Mesenteric fat pad (tissue), 1 donor: Measurements from ENCODE around the gene HSPA4. TPM values are rescaled to one million over a fixed set of nuclear protein-coding genes. Genes with fewer than 3 reads are reported as not detected.
A peak's percentile ranks its signal among the peaks of the same experiment; 100 is the strongest.
"Not testable (repeated sequence)": the region's sequence is repeated elsewhere in the genome, so short reads cannot be mapped to it uniquely, and the experiment has no call there.

Source experiments
- DNase-seq: peaks from one replicate; pipeline ENCODE4 v3.0.0-alpha.2; 2020; ENCODE audit warnings: low spot score
- long read RNA-seq: library from polyadenylated mRNA; unstranded; transcript quantifications from one replicate; pipeline ENCODE4 v2.0.0, GENCODE V29; 2020
- total RNA-seq: library from RNA; stranded (reverse); fragmentation: NEBNext Ultra II Directional; extraction: Animal tissue kit (Norgen Biotek cat#: 25700); gene quantifications from one replicate; pipeline ENCODE4 v1.2.1, GENCODE V29; 2021
- donor health status: DM: yes; HTN: yes; CAD: no.

Gene HSPA4
- total RNA-seq: 101 TPM
- long read RNA-seq, full-length matches to known transcripts: 114 of 152 reads
- long read RNA-seq, partial matches to known transcripts: 23 of 152 reads
- long read RNA-seq, other reads (novel, unspliced or antisense): 15 of 152 reads

DNA sequence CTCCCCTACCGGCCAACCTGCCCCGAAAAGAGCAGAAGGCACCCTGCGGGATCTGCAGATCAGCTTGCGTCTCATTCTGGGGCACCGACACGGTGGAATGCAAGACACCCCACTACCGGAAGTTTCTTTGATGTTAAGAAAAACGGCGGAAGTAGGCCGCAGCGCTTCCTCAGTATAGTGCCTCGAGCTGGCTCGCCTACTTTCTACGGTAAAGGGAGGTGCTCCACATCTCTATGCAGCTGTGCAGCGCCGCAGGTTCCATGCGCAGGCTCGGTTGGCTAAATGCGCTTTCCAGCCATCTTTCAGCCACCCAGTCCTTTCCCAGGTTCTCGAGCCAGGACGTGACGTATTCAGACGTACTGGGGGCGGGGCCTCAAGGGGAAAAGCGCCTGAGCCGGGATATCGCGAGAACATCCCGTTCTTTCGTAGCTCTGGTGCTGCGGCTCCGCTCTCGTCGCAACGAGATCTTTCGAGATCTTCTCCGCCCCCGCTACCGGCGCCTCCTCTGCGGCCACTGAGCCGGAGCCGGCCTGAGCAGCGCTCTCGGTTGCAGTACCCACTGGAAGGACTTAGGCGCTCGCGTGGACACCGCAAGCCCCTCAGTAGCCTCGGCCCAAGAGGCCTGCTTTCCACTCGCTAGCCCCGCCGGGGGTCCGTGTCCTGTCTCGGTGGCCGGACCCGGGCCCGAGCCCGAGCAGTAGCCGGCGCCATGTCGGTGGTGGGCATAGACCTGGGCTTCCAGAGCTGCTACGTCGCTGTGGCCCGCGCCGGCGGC lies at the start of gene HSPA4:
TSS of gene HSPA4 (plus strand) at position 472 of the 775 bp plus-strand sequence. CDS start at position 710, 238 bp downstream.
- DNase-seq: peak; percentile 99

DNA sequence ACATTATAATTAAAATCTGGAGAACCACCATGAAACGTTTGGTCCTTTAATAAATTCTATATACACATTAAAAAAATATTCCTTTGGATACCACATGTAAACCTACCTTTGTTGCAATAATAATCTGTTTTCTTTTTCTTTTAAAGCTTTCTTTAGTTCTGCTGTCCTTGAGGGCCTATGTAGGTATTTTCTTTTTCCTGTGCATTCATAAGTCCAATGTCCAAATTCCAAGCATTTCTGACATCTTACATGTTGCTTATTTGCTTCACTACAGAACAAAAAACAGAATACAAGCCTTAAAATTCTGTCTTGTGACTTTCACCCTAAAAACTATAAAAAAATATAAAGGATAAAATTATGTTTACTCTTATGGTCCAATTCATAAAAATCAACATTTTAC lies 45.2 kb upstream of the HSPA4 start:
- DNase-seq: no peak

DNA sequence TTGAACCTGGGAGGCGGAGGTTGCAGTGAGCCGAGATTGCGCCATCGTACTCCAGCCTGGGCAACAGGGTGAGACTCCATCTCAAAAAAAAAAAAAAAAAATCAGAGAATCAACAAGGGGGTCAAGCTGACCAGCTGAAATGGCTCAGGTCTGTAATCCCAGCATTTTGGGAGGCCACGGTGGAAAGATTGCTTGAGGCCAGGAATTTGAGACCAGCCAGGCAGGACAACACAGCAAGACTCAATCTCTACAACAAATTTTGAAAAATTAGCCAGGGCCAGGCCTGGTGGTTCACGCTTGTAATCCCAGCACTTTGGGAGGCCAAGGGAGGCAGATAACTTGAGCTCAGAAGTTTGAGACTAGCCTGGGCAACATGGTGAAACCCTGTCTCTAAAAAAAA lies 43.4 kb upstream of the HSPA4 start:
- not testable (repeated sequence) for DNase-seq

DNA sequence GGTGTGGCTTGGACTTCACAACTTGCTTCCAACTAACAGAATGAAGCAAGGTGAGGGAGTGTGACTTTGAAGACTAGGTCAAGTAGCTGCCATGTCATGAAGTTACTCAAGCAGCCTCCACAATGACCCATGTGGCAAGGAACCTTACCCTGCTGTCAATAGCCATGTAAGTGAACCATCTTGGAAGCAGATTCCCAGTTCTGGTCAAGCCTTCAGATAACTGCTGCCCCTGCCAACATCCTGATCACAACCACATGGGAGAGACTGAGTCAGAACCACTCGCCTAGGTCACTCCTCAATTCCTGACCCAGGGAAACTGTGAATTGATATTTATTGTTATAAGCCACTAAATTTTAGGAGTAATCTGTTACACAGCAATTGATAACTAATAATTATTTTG lies 36.3 kb upstream of the HSPA4 start:
- DNase-seq: no peak

DNA sequence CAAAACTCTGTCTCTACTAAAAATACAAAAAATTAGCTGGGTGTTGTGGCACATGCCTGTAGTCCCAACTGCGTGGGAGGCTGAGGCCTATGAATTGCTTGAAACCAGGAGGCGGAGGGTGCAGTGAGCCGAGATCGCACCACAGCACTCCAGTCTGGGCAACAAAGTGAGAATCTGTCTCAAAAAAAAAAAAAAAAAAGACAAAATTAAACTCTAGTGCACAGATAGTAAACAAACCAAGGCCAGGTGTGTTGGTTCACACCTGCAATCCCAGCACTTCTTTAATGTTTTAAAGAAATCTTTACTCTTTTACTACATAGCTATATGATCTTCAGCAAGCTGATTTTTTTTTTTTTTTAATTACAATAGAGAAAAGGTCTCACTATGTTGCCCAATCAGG lies 33.8 kb upstream of the HSPA4 start:
- no peak for DNase-seq

DNA sequence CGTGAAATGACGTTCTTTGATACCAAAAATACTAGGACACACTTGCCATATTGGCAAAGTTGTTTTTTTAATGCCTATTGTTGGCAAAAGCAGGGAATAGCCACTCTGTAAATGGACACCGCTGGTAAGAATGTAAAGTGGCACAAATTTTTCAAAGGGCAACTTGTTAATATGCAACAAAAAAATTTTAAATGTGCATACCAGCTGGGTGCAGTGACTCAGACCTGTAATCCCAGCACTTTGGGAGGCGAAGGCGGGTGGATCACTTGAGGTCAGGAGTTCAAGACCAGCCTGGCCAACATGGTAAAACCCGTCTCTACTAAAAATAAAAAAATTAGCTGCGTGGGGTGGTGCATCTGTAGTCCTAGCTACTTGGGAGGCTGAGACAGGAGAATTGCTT lies 32.3 kb upstream of the HSPA4 start:
- not testable (repeated sequence) for DNase-seq

DNA sequence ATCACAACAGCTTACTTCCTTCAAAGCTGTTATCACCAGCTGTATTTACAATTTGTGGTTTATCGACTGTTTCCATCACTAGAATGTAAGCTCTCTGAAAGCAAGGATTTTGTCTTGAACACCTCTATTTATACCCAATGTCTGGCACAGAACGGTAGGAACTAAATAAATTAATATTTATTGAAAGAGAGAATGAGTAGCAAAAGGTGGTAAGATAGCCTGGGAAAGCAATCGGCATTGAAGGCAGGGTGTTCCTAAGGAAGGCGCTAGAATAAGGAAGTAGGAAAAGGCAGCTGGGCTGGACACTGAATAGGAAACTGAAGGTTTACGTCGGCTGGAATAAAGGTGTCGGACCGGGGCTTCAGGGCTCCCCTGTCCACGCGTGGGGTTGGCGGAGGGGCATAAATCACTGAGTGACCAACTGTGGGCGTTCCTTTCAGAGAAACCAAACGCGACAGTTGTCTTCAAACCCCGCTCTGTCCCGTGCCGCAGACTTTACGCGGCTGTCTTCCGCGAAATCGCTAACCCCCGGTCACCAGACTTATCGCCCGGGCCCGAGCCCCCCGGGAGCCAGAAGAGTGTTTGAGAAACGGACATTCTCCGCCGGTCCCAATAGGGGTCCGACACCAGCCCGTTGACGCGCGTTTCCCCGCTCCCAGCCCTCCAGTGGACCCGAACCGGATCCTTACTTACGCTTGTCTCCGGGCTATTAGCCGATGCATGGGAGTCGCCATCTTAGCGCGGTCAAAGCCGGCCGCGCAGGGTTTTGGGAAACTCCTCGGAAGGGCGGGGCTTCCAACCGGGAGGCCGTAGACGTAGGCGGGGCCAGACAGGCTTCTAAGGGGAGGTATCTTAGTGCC lies 25.8 kb upstream of the HSPA4 start, which contains the start of gene ZCCHC10:
TSS of gene ZCCHC10 (minus strand) at position 746 of the 860 bp plus-strand sequence. CDS start at position 734, 12 bp downstream.
- peak; percentile 96 for DNase-seq

DNA sequence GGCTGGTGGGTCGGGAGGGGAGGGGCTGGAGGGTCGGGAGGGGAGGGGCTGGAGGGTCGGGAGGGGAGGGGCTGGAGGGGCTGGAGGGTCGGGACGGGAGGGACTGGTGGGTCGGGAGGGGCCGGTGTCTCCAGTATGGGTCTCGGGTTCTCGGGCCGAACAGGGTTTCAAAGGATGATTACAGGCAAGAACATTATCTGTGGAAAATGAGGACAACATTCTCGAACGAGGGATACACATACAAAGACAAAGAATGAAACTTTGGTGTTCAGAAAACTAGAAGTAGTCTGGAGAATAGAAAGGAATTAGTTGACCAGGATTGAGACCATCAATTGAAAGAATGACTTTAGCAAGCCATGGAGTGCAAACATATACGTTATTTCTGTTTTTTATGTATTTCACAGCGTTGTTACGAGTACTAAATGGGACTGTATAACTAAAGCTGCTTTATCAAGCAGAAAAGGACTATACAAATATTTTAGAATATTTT lies 25.1 kb upstream of the HSPA4 start:
- DNase-seq: no peak

DNA sequence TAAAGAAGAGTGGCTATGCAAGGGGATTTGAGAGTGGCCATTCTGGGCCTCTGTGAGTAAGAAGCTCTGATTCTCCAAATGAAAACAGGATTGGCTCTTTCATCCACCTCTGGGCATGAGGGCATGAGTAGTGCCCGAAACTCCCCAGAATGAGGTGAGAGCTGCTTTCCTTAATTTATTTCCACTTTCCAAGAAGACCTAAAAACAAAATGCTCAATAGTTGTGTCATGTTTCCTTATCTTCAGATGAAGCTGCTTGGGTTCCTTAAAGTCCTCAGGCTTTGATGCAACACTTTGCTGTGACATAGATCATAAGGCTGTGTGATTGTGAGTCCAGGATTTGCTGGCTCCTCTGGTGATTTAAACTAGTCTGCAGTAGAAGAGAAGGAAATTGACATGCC lies 22.4 kb upstream of the HSPA4 start:
- DNase-seq: no peak

DNA sequence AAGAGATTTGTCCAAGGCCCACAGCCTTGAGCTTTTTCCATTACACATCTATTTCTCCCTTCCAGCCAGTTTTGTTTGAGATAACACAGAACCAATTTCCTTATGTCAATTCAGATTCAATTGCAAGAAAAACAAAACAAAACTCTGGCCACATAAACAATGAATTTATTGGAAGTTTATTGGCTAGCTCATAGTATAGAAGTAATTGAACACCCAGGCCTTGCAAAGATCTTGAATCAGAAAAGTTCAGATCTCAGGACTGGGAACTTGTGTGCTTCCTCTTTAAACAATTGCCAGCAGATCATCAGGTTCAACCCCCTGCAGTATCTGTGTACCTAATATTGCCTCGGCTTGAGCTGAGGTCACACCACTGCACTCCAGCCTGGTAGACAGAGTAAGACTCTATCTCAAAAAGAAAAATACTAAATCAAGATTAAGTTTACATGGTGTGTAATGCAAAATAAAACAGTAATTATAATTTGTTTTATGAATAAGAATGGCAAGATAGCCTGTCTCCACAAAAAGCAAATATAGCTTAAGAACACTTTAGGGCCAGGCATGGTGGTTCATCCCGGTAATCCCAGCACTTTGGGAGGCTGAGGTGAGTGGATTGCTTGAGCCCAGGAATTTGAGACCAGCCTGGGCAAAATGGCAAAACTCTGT lies 21.3 kb upstream of the HSPA4 start:
- DNase-seq: no peak

DNA sequence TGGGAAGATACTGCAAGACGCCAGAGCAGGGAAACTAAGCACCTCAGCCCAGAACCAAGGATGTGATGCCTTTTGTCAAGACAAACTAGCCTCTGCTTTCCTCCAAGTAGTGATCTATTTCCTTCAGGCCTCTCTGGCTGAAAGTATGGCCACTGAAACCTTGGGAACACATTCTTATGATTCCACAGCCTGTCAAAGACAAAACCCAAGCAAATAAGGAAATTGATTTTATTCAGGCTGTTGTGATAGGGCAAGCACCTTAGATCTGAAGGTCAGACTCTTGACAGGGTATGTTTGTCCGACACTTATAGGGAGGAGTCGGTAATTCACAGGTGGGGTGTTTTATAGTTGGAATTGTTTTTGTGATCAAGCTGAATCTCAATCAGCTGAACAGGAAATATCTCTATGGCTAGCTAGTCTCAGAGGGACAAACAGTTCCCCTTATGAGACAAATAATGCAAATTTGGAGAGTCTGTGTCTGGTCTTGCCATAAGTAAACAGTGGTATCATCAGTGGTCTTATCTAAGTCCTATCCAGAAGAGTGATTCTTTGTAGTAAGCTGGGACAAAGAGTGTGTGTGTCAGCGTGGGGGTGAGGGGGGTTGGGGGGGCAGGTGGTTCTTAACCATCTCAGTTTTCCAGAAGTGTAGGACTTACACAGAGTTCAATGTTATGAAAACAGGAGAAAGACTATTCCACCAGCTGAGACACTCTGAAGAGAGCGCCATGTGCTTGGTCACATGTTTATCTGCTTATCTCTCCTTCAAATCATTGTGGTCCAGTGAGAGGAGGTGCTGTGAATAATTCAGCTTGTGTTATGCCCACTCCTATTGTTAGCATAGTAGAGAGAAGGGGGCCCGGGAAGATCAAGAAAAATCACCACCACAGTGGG lies 18.7 kb upstream of the HSPA4 start:
- no peak for DNase-seq

DNA sequence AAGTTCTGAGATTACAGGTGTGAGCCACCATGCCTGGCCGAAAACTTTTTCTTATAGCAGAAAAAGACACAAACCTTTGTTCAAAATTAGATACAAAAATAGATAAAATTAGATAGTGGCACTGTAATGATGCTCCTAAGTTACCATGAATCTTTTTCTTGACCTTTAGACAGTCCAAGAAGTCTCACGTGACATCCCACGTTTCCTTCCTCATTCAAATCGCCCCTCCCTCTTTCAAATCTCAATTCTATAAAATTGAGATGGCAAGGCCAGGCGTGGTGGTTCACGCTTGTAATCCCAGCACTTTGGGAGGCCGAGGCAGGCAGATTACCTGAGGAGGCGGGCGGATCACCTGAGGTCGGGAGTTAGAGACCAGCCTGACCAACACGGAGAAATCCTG lies 17.7 kb upstream of the HSPA4 start:
- DNase-seq: no peak

DNA sequence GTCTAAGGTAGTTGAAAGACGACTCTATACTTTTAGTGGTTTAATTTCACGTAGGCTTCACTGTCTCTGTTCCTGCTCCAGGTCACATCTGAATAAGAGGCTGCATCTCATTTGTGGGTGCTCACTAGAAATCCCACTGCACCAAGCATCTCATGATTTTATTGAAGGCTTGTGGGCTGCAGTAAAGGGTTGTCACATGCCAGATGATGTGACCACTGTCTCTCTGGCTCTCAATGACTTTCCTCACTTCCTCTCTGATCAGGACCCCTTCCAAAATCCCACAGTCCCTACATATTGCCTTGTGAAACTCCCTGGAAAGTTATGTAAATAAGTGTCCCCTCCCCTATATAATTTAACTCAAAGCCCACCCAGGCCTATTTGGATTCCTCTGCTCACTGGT lies 16.6 kb upstream of the HSPA4 start:
- no peak for DNase-seq

DNA sequence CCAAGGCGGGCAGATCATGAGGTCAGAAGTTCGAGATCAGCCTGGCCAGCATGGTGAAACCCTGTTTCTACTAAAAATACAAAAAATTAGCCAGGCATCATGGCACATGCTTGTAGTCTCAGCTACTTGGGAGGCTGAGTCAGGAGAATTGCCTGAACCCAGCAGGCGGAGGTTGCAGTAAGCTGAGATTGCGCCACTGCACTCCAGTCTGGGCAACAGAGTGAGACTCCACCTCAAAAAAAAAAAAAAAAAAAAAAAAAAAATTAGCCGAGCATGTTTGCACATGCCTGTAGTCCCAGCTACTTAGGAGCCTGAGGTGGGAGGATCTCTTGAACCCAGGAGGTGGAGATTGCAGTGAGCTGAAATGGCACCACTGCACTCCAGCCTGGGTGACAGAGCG lies 15.1 kb upstream of the HSPA4 start:
- not testable (repeated sequence) for DNase-seq

DNA sequence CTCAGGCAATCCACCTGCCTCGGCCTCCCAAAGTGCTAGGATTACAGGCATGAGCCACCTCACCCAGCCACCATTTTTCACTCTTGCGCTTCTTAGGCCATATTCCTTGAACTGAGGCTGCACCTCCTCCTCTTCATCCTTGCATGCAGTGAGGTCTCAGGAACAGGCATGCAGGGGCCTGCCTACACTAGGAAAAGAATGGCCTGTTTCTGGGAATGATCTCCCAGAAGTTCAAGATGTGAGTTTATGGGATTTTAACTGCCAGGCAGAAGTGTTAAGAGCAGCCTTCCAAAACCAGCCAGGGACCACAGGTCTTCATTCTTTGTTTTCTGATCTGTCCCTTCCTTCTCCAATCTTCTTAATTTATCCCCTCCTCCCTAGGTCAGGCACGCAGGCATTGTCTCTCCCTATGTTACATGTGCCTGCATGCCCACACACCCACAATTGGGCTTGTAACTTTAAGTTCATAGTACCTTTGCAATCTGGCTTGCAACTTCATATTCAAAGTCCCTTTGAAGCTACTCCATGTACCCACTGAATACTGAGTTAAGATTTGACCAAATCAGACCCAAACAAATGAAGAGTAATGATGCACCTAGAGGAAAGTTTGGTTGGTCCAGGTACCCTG lies 10.5 kb upstream of the HSPA4 start:
- no peak for DNase-seq

DNA sequence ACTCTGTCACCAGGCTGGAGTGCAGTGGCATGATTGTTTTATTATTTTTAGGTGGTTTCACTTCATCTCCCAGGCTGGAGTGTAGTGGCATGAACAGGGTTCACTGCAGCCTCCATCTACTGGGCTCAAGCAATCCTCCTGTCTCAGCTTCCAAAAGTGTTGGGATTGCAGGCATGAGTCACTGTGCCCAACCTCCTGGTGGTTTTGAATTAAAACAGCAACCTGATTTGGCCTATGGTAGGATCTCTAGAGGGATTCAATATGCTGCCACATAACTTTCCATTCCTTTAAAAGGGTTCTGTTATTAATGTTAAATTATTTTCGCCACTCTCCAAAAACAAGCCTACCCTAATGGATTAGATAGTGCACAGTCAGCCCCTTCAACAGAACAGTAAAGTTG lies 9.9 kb upstream of the HSPA4 start:
- DNase-seq: no peak

DNA sequence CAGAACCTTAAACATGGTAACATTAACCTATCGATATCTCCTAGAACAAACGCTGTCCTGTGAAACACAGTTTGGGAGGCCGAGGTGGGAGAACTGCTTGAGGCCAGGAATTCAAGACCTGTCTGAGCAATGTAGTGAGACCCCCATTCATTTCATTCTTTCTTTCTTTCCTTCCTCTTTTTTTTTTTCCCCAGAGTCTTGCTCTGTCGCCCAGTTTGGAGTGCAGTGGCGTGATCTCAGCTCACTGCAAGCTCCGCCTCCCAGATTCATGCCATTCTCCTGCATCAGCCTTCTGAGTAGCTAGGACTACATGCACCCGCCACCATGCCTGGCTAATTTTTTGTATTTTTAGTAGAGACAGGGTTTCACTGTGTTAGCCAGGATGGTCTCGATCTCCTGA lies 5.3 kb upstream of the HSPA4 start:
- not testable (repeated sequence) for DNase-seq

DNA sequence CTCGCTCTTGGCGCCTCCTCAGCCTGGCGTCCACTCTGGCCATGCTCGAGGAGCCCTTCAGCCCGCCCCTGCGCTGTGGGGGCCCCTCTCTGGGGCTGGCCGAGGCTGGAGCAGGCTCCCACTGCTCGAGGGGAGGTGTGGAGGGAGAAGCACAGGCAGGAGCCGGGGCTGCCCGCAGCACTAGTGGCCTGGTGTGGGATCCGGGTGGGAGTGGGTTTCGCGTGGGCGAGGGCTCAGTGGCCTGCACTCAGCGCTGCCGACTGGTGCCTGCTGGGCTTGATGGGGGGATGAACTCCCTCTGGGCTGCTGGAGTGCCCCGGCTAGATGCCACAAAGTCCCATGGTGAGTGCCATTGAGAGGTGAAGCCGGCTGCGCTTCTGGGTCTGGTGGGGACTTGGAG lies 4.4 kb upstream of the HSPA4 start:
- no peak for DNase-seq

DNA sequence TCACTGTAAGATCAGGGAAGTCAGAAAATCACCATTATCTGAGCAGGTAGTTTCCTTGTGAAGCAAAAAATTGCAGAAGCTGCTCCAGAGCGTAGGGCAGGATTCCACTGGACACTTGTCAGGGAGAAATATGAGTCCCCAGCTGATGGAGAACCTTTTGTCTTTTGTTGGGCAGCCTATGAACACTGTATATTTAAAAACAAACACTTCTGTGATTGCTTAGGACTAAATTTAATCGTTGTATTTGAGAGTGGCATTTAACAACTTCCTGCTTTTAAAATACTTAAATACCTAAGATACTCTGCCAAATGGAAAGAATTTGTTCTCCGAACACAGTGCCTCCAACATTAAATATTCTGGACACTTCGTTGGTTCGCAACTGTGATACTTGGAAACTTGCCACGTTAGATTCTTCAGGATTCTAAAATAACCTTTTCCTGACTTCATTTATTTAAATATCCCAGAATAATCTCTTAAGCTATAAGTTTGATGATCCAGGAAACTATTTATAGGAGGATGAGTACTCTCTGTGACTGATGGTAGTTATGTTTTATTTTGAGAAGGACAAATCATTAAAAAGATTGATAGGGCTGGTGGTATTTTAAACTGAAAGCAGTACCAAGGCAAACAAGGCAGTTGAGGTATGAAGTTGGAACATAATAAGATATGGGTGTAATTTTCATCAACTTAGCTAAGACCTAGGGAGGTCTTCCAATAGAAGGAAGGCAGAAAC lies 2.7 kb upstream of the HSPA4 start:
- DNase-seq: no peak
